ENCODE results near the gene CHSY1. TPM values are rescaled to one million over a fixed set of nuclear protein-coding genes. Genes with fewer than 3 reads are reported as not detected.

The CHSY1 gene
- total RNA-seq, 1 experiment from 2014 or later: 47.0 TPM

DNA sequence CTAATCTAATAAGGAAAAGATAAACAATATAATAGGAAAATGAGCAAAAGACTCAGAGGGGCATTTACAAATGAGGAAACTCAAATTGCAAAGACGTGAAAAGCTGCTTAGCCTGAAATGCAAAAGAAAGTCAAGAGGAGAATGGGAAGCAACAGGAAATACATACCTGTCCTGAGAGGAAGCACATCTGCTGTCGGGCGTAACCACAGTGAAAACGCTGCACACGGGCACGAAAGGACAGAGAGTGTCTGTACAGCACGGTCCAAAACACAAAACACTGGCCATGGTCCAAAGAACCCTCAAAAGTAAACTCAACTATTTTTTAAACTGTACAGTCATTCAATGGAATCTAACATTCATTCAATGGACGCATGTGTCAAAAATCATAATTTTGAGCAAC, 100.6 kb downstream of the CHSY1 start:
- ChIA-PET POLR2A (ENCODE audit: low non-redundant PET) (no interaction called here), CTCF (no interaction called here)
- intact Hi-C loops (cut with micrococcal nuclease; ENCODE audit: unreplicated experiment): no loop called here
- no peak overlapping the region for H3K4me3 ChIP-seq (ENCODE audit: low read depth, low read length, poor library complexity, severe bottlenecking)
- peaks cover 5% of the 10 kb centered on the region for H3K4me1 ChIP-seq (ENCODE audit: insufficient read depth, low read length, poor library complexity, severe bottlenecking)
- no peaks in the 10 kb centered on the region for H3K36me3 ChIP-seq (ENCODE audit: insufficient read depth, low read length, poor library complexity, severe bottlenecking)
- no peak for TF ChIP-seq CTCF (conservative IDR thresholded peaks at IDR 0.05; ENCODE audit: low read depth, low read length)
- no TSS peak for BruUV-seq (replicated peaks)
- H3K9me3 ChIP-seq (ENCODE audit: low read depth, low read length, poor library complexity, severe bottlenecking): no peaks in the 10 kb centered on the region
- no peak overlapping the region for H3K27ac ChIP-seq (ENCODE audit: low read depth, low read length, poor library complexity, severe bottlenecking)
- DNase-seq (ENCODE audit: low spot score): no peak
- H3K27me3 ChIP-seq (replicated peaks; ENCODE audit: insufficient read depth, low read depth, low read length, poor library complexity): no peaks in the 10 kb centered on the region

DNA sequence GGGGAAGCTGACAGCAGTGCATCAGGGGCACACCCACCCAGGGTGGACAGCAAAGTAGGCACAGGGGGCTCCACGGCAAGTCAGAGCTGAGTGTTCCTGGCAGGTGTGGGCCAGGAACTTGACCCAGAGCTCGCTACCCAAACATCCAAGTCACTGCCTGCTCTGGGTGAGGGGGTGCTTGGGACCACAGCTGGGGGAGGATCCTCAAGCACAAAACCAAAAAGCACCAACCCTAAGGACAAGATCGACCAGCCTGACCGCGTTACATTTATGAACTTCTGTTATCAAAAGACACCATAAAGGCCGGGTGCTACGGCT, 101.2 kb downstream of the CHSY1 start:
- Histone ChIP-seq H3K9me3 (ENCODE audit: low read depth, low read length, poor library complexity, severe bottlenecking) (no peaks in the 10 kb centered on the region), H3K27me3 (replicated peaks; ENCODE audit: insufficient read depth, low read depth, low read length, poor library complexity) (no peaks in the 10 kb centered on the region), H3K4me3 (ENCODE audit: low read depth, low read length, poor library complexity, severe bottlenecking) (no peak overlapping the region), H3K4me1 (ENCODE audit: insufficient read depth, low read length, poor library complexity, severe bottlenecking) (peaks cover 3% of the 10 kb centered on the region), H3K27ac (ENCODE audit: low read depth, low read length, poor library complexity, severe bottlenecking) (no peak overlapping the region), H3K36me3 (ENCODE audit: insufficient read depth, low read length, poor library complexity, severe bottlenecking) (no peaks in the 10 kb centered on the region)
- POLR2A ChIA-PET (ENCODE audit: low non-redundant PET): no interaction called here
- CTCF ChIA-PET: no interaction called here
- DNase-seq (ENCODE audit: low spot score): no peak
- TF ChIP-seq CTCF (conservative IDR thresholded peaks at IDR 0.05; ENCODE audit: low read depth, low read length) (no peak), EZH2 (IDR thresholded peaks at IDR 0.05; ENCODE audit: borderline replicate concordance, low read depth, low read length, poor library complexity, severe bottlenecking) (no peak)
- intact Hi-C loops (cut with micrococcal nuclease; ENCODE audit: unreplicated experiment): no loop called here
- no TSS peak for BruUV-seq (replicated peaks)

GRCh38 chr15:101149864-101150722, 101.8 kb downstream of the CHSY1 start:
- no peaks in the 10 kb centered on the region for H3K27me3 ChIP-seq (replicated peaks; ENCODE audit: insufficient read depth, low read depth, low read length, poor library complexity)
- no peaks in the 10 kb centered on the region for H3K9me3 ChIP-seq (ENCODE audit: low read depth, low read length, poor library complexity, severe bottlenecking)
- intact Hi-C loops (cut with micrococcal nuclease; ENCODE audit: unreplicated experiment): no loop called here
- no peak overlapping the region for H3K27ac ChIP-seq (ENCODE audit: low read depth, low read length, poor library complexity, severe bottlenecking)
- no peak overlapping the region for H3K4me3 ChIP-seq (ENCODE audit: low read depth, low read length, poor library complexity, severe bottlenecking)
- H3K4me1 ChIP-seq (ENCODE audit: insufficient read depth, low read length, poor library complexity, severe bottlenecking): peaks cover 3% of the 10 kb centered on the region
- no peak for DNase-seq (ENCODE audit: low spot score)
- no peaks in the 10 kb centered on the region for H3K36me3 ChIP-seq (ENCODE audit: insufficient read depth, low read length, poor library complexity, severe bottlenecking)
- POLR2A ChIA-PET (ENCODE audit: low non-redundant PET): no interaction called here
- no TSS peak for BruUV-seq (replicated peaks)
- CTCF ChIA-PET: no interaction called here
- TF ChIP-seq CTCF (conservative IDR thresholded peaks at IDR 0.05; ENCODE audit: low read depth, low read length) (no peak), EZH2 (IDR thresholded peaks at IDR 0.05; ENCODE audit: borderline replicate concordance, low read depth, low read length, poor library complexity, severe bottlenecking) (no peak)
